Transverse colon (tissue), 4 donors: ENCODE measurements around the gene UBE2Q1. TPM values are rescaled to one million over a fixed set of nuclear protein-coding genes. Genes with fewer than 3 reads are reported as not detected.
A peak's percentile ranks its signal among the peaks of the same experiment; 100 is the strongest.

Experiments
- DNase-seq: peaks from one replicate; pipeline ENCODE4 v3.0.0-alpha.2; 2019
- H3K27ac ChIP-seq, 4 donors: fragments of 200-600 bp; sonication (generic); 2 replicates each; pipeline ENCODE4 v1.5.1; 2016 to 2018; ENCODE audit warnings: inconsistent platforms in 4 of 4
- H3K27me3 ChIP-seq: fragments of 200-600 bp; sonication (generic); 2 replicates; pipeline ENCODE4 v1.5.1; 2017; ENCODE audit warnings: inconsistent platforms
- H3K36me3 ChIP-seq, 4 donors: fragments of 200-600 bp; sonication (generic); 2 replicates each; pipeline ENCODE4 v1.5.1; 2017 to 2019; ENCODE audit warnings: inconsistent platforms in 4 of 4
- H3K4me1 ChIP-seq, 4 donors: fragments of 200-600 bp; sonication (generic); 2 replicates each; pipeline ENCODE4 v1.5.1; 2017 to 2020; ENCODE audit warnings: inconsistent platforms in 4 of 4
- H3K4me3 ChIP-seq, 4 donors: fragments of 200-600 bp; sonication (generic); 1 replicate in 1 of 4; 2 replicates in 3 of 4; pipeline versions ENCODE4 v1.5.1 to v1.6.1; 2017 to 2019; ENCODE audit warnings: inconsistent platforms in 4 of 4
- H3K9me3 ChIP-seq, 2 donors: fragments of 200-600 bp; sonication (generic); 2 replicates each; pipeline ENCODE4 v1.5.1; 2017 to 2019; ENCODE audit warnings: inconsistent platforms in 2 of 2
- EP300 ChIP-seq: sonication (generic); formaldehyde crosslinking; IDR thresholded peaks from one replicate; pipeline ENCODE4 v1.6.1; 2017; ENCODE audit warnings: antibody characterized with exemption, low read depth
- POLR2A ChIP-seq: fragments of 450-650 bp; IDR thresholded peaks from one replicate; pipeline ENCODE4 v1.6.1; 2016; ENCODE audit warnings: antibody characterized with exemption, mild to moderate bottlenecking, moderate library complexity
- POLR2AphosphoS5 ChIP-seq, 3 donors: sonication (generic); formaldehyde crosslinking; IDR thresholded peaks; one replicate each; pipeline ENCODE4 v1.6.1; 2016; ENCODE audit warnings: antibody characterized with exemption in 3 of 3
- WGBS, 2 donors: methylation state at CpG; one replicate each; pipeline ENCODE4 v1.1.5; 2018; ENCODE audit warnings: low coverage in 1 of 2; 5-methylcytosine and 5-hydroxymethylcytosine counted together
- in situ Hi-C, 4 donors: fragments of 200-750 bp; cut with MboI; loops; one replicate each; pipeline versions ENCODE4 v1.15.0 to v1.15.1; 2017; ENCODE audit warnings: low sequenced_read_pairs in 3 of 4, low pct_ligation_motif_present in 1 of 4, low pct_unique_long_range_greater_than_20kb in 1 of 4
- intact Hi-C: fragments of 100-400 bp; cut with DNase I; formaldehyde crosslinking; loops from one replicate; pipeline ENCODE4 v1.15.1; 2023; ENCODE audit warnings: low total_unique reads
- total RNA-seq, 4 donors: library from RNA; depleted of rRNA; stranded (reverse); fragments of >200 nt; gene quantifications; one replicate each; pipeline ENCODE4 v1.1.0, GENCODE V29; 2016
- TF ChIP-seq, protein P1 (sequence below), 5 experiments: fragments of 200-600 bp in 3 of 5; fragments of 450-650 bp in 2 of 5; sonication (generic) in 3 of 5; IDR thresholded peaks; 1 replicate in 2 of 5; 2 replicates in 3 of 5; pipeline ENCODE4 v1.5.1; 2016 to 2017; ENCODE audit warnings: antibody characterized with exemption in 5 of 5, inconsistent platforms in 3 of 5, mild to moderate bottlenecking in 2 of 5, moderate library complexity in 1 of 5

The UBE2Q1 gene
- total RNA-seq, 4 donors from 2014 or later: 10.1 to 33.9 (median 26.6) TPM

DNA sequence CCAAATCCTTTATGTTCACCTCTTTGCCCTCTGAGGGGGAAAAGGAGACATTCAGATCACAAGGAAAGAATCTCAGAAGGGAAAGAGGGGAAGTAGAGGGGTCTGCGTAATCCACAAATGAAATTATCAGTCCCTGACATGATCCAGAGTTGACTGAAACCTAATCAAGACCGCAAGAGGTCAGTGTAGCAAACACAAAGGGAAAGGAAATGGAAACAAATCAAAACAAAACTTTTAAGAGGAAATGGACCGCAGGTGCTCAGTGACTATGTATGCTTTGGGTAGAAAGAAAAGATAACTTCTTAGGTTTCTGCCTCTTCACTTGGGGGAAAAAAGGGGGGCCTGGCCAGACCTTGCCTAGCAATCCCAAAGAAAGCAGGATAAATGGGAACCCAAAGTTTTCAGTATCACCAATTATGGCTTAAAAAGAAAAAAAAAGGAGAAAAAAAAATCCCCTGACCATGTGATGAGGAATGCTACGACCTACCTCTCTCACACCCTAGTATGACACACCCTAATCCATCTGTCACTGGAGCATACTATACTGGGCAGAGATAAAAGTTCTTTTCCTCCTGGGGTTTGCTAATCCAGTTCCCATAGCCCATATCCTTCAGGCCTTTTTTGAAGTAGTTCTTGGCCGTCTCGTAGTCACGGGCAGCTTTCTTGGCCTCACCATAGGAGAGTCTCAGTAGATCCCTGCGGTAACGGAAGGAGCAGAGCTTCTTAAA is 26.0 kb upstream of the UBE2Q1 start:
- Histone ChIP-seq H3K4me1 (peaks cover 0 to 6% (median 2%) of the 10 kb centered on the region in 4 donors), H3K27me3 (no peaks in the 10 kb centered on the region), H3K27ac (peak overlapping the region in 1 of 4 donors; percentile 1), H3K9me3 (no peaks in the 10 kb centered on the region), H3K36me3 (peaks cover 0 to 75% (median 30%) of the 10 kb centered on the region in 4 donors), H3K4me3 (no peak overlapping the region)
- DNase-seq: no peak
- TF ChIP-seq POLR2AphosphoS5 (IDR thresholded peaks at IDR 0.05): no peak
- no peak for TF ChIP-seq EP300
- TF ChIP-seq POLR2A: no peak
- TF ChIP-seq, protein P1, sequence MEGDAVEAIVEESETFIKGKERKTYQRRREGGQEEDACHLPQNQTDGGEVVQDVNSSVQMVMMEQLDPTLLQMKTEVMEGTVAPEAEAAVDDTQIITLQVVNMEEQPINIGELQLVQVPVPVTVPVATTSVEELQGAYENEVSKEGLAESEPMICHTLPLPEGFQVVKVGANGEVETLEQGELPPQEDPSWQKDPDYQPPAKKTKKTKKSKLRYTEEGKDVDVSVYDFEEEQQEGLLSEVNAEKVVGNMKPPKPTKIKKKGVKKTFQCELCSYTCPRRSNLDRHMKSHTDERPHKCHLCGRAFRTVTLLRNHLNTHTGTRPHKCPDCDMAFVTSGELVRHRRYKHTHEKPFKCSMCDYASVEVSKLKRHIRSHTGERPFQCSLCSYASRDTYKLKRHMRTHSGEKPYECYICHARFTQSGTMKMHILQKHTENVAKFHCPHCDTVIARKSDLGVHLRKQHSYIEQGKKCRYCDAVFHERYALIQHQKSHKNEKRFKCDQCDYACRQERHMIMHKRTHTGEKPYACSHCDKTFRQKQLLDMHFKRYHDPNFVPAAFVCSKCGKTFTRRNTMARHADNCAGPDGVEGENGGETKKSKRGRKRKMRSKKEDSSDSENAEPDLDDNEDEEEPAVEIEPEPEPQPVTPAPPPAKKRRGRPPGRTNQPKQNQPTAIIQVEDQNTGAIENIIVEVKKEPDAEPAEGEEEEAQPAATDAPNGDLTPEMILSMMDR (IDR thresholded peaks at IDR 0.05): no peak
- WGBS, 2 donors: 77 to 78% methylated on average over 9 of the region's 9 CpGs
- intact Hi-C loops: no loop called here
- in situ Hi-C loops: no loop called here

DNA sequence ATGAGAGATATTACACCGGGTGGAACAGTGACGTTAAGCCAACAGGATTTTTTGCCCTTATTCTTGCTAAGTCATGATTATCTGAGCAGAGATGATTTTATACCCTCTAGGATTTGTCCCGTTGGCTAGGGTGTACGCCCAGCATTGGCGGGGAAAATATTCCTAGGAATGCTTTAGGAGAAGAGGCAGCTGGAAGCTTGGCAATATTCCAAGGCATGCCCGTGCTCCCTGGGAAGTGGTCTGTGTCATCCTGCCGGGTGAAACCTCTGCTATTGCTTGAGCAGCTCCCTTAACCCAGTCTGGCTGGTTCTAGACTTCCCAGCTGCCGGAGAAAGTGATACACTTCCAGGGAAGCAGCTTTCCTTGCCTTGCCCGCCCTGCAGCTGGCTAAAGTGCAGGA is 25.3 kb upstream of the UBE2Q1 start:
- Histone ChIP-seq H3K4me3 (no peak overlapping the region), H3K4me1 (peaks cover 0 to 6% (median 2%) of the 10 kb centered on the region in 4 donors), H3K36me3 (peaks cover 0 to 69% (median 27%) of the 10 kb centered on the region in 4 donors), H3K27me3 (no peaks in the 10 kb centered on the region), H3K27ac (peak overlapping the region in 1 of 4 donors; percentile 1), H3K9me3 (no peaks in the 10 kb centered on the region)
- WGBS, 2 donors: 50 to 66% methylated on average over 2 to 9 of the region's 9 CpGs
- in situ Hi-C loops (no loop called here), intact Hi-C loops (no loop called here)
- no peak for TF ChIP-seq POLR2A
- no peak for DNase-seq

DNA sequence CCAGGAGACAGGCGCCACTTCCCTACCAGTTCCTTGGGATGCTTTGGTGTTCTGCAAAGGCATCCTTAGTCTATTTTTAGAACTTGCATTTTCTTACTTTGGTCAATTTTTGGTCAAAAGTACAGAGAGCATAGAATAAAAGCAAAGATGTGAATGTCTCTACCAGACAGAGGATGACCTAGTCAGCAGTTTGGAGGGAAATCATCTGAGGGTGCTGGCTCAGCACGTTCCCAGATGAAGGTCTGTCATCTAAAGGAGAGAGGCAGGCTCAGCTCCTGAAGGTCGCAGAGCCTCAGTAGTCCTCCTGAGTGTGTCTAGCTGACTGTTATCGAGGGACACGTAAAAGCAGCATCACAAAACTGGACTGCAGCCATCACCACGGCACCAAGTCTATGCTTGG is 24.4 kb upstream of the UBE2Q1 start:
- intact Hi-C loops (no loop called here), in situ Hi-C loops (no loop called here)
- Histone ChIP-seq H3K27ac (no peak overlapping the region), H3K9me3 (no peaks in the 10 kb centered on the region), H3K27me3 (no peaks in the 10 kb centered on the region), H3K4me1 (peaks cover 0 to 6% (median 2%) of the 10 kb centered on the region in 4 donors), H3K36me3 (peaks cover 0 to 60% (median 23%) of the 10 kb centered on the region in 4 donors), H3K4me3 (no peak overlapping the region)
- TF ChIP-seq EP300 (no peak), POLR2AphosphoS5 (IDR thresholded peaks at IDR 0.05) (no peak), POLR2A (no peak)
- WGBS, 2 donors: 70 to 91% methylated on average over 4 to 6 of the region's 6 CpGs
- no peak for DNase-seq

DNA sequence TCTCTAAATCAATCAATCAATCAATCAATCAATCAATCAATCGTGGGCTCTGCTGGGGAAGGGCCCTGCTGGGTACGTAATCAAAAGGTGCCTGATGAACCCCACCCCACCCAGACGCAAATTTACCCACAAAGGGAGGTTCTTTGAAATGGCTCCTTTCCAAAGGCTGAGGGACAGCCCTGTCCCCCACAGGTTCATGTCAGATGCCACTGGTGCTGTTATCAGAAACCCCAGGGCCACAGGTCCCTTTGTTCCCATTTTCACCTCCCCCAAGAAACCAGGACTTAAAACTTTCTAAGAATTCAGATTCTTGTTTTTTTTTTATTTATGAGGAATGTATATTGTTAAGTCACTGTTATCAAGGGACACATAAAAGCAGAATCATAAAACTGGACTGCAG is 23.3 kb upstream of the UBE2Q1 start:
- DNase-seq: no peak
- in situ Hi-C loops: no loop called here
- Histone ChIP-seq H3K9me3 (no peaks in the 10 kb centered on the region), H3K36me3 (peaks cover 0 to 49% (median 17%) of the 10 kb centered on the region in 4 donors), H3K27ac (no peak overlapping the region), H3K4me3 (no peak overlapping the region), H3K4me1 (peaks cover 0 to 6% (median 2%) of the 10 kb centered on the region in 4 donors), H3K27me3 (no peaks in the 10 kb centered on the region)
- TF ChIP-seq, protein P1 (IDR thresholded peaks at IDR 0.05): no peak
- no peak for TF ChIP-seq POLR2A
- no peak for TF ChIP-seq POLR2AphosphoS5 (IDR thresholded peaks at IDR 0.05)
- no peak for TF ChIP-seq EP300
- intact Hi-C loops: no loop called here
- 92% methylated on average over 3 of the region's 3 CpGs; no CpG with 5 or more reads in 1 of the 2 donors for WGBS, 2 donors

DNA sequence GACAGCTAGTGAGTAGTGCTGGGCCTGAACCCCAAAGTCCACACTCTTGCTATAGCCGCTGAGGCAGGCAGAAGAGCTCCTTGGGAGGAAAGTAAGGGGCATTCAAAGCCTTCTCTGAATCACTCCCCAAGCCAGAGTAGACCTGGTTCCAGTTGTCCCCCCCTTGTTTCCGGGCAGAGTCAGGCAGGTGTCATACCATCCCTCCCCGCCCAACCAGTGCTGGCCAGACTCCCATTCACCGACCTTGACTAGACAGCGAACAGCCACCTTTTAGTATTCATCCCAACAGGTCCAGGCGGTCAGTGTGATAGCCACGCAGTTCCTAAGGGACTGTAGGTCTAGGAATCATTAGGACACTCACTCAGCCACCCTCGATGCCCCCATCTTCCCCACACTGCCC is 20.9 kb upstream of the UBE2Q1 start:
- no peaks in the 10 kb centered on the region for H3K27me3 ChIP-seq
- H3K4me3 ChIP-seq: no peak overlapping the region
- peaks cover 0 to 5% (median 2%) of the 10 kb centered on the region in 4 donors for H3K4me1 ChIP-seq
- no peak for TF ChIP-seq EP300
- H3K36me3 ChIP-seq: peaks cover 0 to 25% (median 5%) of the 10 kb centered on the region in 4 donors
- H3K27ac ChIP-seq: no peak overlapping the region
- H3K9me3 ChIP-seq: no peaks in the 10 kb centered on the region
- in situ Hi-C loops (loop anchor here in 1 of 4 donors (10.0 kb wide), 1 partner anchor 305 kb away; no protein-coding TSS in a partner anchor), intact Hi-C loops (no loop called here)
- WGBS, 2 donors: 86 to 100% methylated on average over 1 to 8 of the region's 8 CpGs
- no peak for DNase-seq
